ENCODE measurements around the gene PXN. TPM values are rescaled to one million over a fixed set of nuclear protein-coding genes. Genes with fewer than 3 reads are reported as not detected.

PXN gene
- polyA plus RNA-seq, 4 donors: 71.9 to 79.4 (median 76.3) TPM

DNA sequence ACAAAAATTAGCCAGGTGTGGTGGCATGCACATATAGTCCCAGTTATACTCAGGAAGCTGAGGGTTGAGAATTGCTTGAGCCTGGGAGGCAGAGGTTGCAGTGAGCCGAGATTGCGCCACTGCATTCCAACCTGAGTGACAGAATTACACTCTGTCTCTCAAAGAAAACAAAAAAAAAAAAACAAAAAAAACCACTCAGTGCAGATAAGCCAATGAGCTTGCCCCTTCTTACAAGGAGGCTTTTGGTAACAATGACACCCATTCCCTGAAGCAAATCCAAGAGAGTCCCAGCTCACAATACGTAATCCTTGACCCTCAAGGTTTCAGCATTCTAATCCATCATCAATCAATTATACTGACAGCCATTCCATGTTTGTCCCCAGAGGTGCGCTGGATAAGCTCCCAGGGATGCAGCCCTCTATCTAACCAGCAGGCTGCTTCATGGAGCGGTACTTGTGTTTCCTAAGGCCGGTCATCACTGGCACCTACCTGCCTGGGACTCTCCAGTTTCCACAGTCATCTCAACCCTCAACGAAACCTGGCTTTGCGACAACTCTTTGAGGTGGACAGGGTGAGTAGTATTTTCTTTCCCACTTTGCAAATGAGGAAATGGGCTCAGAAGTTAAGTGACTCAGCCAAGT lies 83.4 kb downstream of the PXN start:
- DNase-seq (ENCODE audit: low read depth in 4 of 4, low spot score in 3 of 4): no peak

GRCh38 chr12:120180975-120181374 lies 84.6 kb downstream of the PXN start:
- DNase-seq (ENCODE audit: low read depth in 4 of 4, low spot score in 3 of 4): no peak

GRCh38 chr12:120175537-120175936 lies 90.0 kb downstream of the PXN start:
- DNase-seq (ENCODE audit: low read depth in 4 of 4, low spot score in 3 of 4): no peak

GRCh38 chr12:120175062-120175461 lies 90.5 kb downstream of the PXN start:
- DNase-seq (ENCODE audit: low read depth in 4 of 4, low spot score in 3 of 4): no peak

GRCh38 chr12:120172053-120172452 lies 93.5 kb downstream of the PXN start:
- DNase-seq (ENCODE audit: low read depth in 4 of 4, low spot score in 3 of 4): no peak

GRCh38 chr12:120170631-120171030 lies 94.9 kb downstream of the PXN start:
- DNase-seq (ENCODE audit: low read depth in 4 of 4, low spot score in 3 of 4): no peak

DNA sequence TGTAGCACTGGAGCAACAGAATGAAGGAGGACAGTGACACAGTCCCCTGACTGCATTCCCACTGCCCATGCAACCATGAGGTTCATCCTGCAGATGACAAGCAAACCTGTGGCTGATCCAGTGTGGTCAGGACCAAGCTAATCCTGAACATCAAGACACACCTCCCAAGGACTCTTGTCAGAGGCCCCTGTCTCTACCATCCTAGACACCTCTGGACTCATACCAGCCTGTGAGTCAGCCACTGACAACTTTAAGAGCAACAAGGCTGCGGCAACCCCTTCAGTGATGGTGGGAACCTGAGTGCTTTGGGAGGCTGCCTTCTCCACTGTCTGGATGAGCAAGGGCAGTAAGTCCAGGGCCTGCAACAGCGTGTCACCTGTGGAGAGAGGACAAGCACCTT lies 95.6 kb downstream of the PXN start:
- DNase-seq (ENCODE audit: low read depth in 4 of 4, low spot score in 3 of 4): no peak

DNA sequence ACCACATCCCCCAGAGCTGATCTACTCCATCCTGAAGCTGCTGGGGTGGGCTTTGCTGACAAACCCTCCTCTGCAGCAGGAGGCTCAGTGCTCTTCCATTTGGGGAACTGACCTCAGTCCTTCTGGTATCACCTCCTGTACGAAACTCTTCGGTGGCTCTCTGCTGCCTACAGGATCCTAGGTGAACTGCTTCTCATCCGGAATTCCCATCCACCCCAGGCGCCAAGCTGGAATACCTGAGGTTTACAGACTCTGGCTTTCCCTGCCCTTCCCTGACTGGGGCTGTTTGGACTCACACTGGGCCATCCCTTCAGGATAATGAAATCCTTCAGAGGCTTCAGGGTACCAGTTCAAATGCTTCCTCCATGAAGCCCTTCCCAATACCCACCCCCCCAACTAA lies 97.2 kb downstream of the PXN start:
- no peak for DNase-seq (ENCODE audit: low read depth in 4 of 4, low spot score in 3 of 4)

DNA sequence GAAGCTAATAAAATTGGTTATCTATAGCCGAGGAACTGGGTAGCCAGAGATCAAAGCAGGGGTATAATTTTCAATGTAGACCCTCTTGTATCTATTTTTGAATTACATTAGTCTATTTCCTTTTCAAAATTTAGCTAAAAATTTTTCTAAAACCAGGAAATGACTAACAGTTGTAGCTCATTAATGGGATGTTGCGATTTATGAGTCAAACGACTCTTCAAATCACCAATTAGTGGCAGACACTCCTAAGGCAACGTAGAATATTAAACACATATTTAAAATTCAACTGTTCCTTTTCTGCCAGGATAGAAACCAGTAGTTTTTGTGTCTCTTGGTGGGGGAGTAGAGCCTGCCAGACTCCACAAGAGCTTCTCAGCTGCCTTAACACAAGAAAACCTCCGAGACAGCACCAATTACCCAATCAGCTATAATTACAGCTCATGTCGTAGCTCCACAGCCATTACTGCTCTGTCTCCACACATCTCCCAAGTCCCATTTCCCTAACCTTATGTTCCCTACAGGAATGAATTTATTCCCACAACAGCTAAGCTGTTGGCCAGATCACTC lies 97.9 kb downstream of the PXN start:
- no peak for DNase-seq (ENCODE audit: low read depth in 4 of 4, low spot score in 3 of 4)

DNA sequence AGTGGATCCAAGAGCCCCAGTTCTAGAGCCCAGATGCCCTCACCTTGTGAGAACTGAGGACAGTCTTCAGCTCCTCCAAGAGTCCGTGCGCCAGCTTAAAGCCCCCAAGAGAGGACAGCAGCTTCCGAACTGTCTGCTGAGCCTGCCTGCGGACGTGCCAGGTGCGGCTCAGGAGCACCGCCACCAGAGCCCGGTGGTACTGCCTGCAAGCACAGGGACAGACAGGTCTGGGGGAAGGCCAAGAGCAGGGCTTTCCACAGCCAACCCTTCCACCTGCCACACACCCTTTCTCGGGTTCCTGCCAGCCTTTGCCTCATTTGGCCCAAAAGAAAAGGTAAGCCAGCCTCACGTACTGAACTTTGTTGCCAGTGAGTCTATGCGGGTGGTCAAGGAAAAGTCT lies 101.2 kb downstream of the PXN start:
- DNase-seq (ENCODE audit: low read depth in 4 of 4, low spot score in 3 of 4): no peak

DNA sequence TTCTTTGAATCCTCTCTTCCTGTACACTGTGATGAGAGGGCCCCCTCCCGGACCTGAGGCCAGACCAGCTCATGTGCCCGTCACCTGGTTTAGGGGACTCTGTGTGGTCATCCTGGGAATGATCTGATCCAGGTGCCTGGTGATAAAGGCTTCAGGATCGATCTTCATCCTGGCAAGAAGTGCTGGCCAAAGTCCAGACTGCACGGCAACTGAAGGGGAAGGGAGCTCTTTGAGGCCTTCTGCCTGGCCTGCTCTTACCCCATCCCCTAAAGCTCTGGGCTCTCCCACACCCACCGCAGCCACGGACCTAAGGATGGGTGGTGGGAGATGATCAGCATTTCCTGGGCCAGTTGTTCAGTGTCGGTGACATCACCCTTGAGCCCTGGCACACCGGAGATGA lies 102.8 kb downstream of the PXN start:
- no peak for DNase-seq (ENCODE audit: low read depth in 4 of 4, low spot score in 3 of 4)

- no peak for DNase-seq (ENCODE audit: low read depth in 4 of 4, low spot score in 3 of 4)
Measured at GRCh38 chr12:120161852-120162251, 103.7 kb downstream of the PXN start.

Other genes with a start within 250 kb of the PXN start
- 10 to 100 TPM; 36.9 to 41.6 (median 39.2) TPM for gene RAB35, start 149.0 kb downstream of the PXN start, polyA plus RNA-seq (ENCODE audit: insufficient read length in 4 of 4)
- 10 to 100 TPM; 44.9 to 55.4 (median 51.4) TPM for gene GCN1, start 71.0 kb downstream of the PXN start, polyA plus RNA-seq (ENCODE audit: insufficient read length in 4 of 4)
- gene RPLP0, start 64.6 kb downstream of the PXN start, polyA plus RNA-seq (ENCODE audit: insufficient read length in 4 of 4): 1,000 to 10,000 TPM; 2,681 to 3,216 (median 2,786) TPM
- under 1 TPM in 1 of 4 donors, not detected in 3; 0.47 TPM for gene RNU4-2, start 26.2 kb upstream of the PXN start, polyA plus RNA-seq (ENCODE audit: insufficient read length in 4 of 4)
- gene RNU4-1, start 27.5 kb upstream of the PXN start, polyA plus RNA-seq (ENCODE audit: insufficient read length in 4 of 4): not detected
- 1 to 10 TPM; 2.7 to 5.7 (median 3.9) TPM for gene SIRT4, start 36.6 kb upstream of the PXN start, polyA plus RNA-seq (ENCODE audit: insufficient read length in 4 of 4)
- gene PLA2G1B, start 62.0 kb upstream of the PXN start, polyA plus RNA-seq (ENCODE audit: insufficient read length in 4 of 4): under 1 TPM; 0.31 to 0.73 (median 0.42) TPM
- 10 to 100 TPM; 17.7 to 23.8 (median 19.5) TPM for gene MSI1, start 103.4 kb upstream of the PXN start, polyA plus RNA-seq (ENCODE audit: insufficient read length in 4 of 4)
- gene COX6A1, start 172.4 kb upstream of the PXN start, polyA plus RNA-seq (ENCODE audit: insufficient read length in 4 of 4): 100 to 1,000 TPM; 303 to 369 (median 327) TPM
- gene TRIAP1, start 180.7 kb upstream of the PXN start, polyA plus RNA-seq (ENCODE audit: insufficient read length in 4 of 4): 10 to 100 TPM; 42.6 to 47.8 (median 46.2) TPM
- 10 to 100 TPM; 34.8 to 37.1 (median 35.0) TPM for gene GATC, start 180.7 kb upstream of the PXN start, polyA plus RNA-seq (ENCODE audit: insufficient read length in 4 of 4)
- 100 to 1,000 TPM; 220 to 249 (median 230) TPM for gene SRSF9, start 204.0 kb upstream of the PXN start, polyA plus RNA-seq (ENCODE audit: insufficient read length in 4 of 4)
- 100 to 1,000 TPM; 492 to 541 (median 519) TPM for gene DYNLL1, start 230.4 kb upstream of the PXN start, polyA plus RNA-seq (ENCODE audit: insufficient read length in 4 of 4)

Data from right renal pelvis (tissue), 4 donors.